ENCODE data around the gene DCST2. TPM values are rescaled to one million over a fixed set of nuclear protein-coding genes. Genes with fewer than 3 reads are reported as not detected.

Gene DCST2
- total RNA-seq, 1 donor from 2014 or later, result 2.2 TPM

DNA sequence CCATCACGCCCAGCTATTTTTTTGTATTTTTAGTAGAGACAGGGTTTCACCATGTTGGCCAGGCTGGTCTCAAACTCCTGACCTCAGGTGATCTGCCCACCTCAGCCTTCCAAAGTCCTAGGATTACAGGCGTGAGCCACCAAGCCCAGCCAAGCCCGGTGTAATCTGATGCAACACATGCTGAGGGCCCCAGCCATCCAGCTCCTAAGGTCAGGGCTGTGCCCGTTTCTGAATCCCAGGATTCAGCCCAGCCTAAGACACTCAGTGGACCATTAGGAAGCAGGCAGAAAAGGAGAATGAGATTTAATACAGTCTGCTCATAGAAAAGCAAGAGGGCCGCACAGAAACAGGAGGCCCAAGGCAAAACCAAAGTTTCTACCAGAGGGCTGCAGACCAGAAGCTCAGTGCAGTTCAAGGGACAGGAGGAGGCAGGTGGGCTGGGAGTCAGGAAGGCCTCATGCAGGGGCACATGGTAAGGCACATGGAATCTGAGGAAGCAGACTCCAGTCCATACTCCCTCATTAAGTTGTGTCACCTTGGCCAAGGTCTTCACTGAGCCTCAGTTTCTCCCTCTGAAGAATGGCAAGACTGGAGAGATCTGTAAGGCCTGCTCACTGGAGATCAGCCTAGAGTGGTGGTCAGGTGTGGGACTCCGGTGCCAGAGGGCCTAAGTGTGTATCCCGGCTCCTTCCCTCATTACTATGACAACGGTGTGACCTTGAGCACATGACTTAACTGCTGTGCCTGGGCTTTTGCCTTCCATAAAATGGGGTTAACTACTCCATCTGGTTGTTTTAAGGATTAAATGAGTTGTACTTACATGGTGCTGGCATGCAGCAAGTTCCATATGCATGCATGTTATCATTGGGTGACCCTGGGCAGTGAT is 15.1 kb upstream of the DCST2 start:
- H3K4me1 Mint-ChIP-seq (ENCODE audit: low read depth), result peaks cover 17% of the 10 kb centered on the region
- no peak for DNase-seq (ENCODE audit: low spot score, unreplicated experiment)
- H3K9me3 Mint-ChIP-seq (ENCODE audit: low read depth), result no peaks in the 10 kb centered on the region
- H3K36me3 Mint-ChIP-seq (ENCODE audit: insufficient read depth), result no peaks in the 10 kb centered on the region
- TF ChIP-seq, protein P1, sequence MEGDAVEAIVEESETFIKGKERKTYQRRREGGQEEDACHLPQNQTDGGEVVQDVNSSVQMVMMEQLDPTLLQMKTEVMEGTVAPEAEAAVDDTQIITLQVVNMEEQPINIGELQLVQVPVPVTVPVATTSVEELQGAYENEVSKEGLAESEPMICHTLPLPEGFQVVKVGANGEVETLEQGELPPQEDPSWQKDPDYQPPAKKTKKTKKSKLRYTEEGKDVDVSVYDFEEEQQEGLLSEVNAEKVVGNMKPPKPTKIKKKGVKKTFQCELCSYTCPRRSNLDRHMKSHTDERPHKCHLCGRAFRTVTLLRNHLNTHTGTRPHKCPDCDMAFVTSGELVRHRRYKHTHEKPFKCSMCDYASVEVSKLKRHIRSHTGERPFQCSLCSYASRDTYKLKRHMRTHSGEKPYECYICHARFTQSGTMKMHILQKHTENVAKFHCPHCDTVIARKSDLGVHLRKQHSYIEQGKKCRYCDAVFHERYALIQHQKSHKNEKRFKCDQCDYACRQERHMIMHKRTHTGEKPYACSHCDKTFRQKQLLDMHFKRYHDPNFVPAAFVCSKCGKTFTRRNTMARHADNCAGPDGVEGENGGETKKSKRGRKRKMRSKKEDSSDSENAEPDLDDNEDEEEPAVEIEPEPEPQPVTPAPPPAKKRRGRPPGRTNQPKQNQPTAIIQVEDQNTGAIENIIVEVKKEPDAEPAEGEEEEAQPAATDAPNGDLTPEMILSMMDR (IDR thresholded peaks at IDR 0.05; ENCODE audit: unreplicated experiment), result no peak
- H3K27me3 Mint-ChIP-seq, result peaks cover 21% of the 10 kb centered on the region
- H3K27ac Mint-ChIP-seq, result no peak overlapping the region
- no peak overlapping the region for H3K4me3 Mint-ChIP-seq (ENCODE audit: low read depth)

GRCh38 chr1:155044812-155045657 is 11.5 kb upstream of the DCST2 start:
- peak overlapping the region; percentile 73 for H3K27ac Mint-ChIP-seq
- peaks cover 12% of the 10 kb centered on the region for H3K4me1 Mint-ChIP-seq (ENCODE audit: low read depth)
- no peaks in the 10 kb centered on the region for H3K9me3 Mint-ChIP-seq (ENCODE audit: low read depth)
- H3K27me3 Mint-ChIP-seq, result peaks cover 16% of the 10 kb centered on the region
- peak; percentile 52 for DNase-seq (ENCODE audit: low spot score, unreplicated experiment)
- H3K4me3 Mint-ChIP-seq (ENCODE audit: low read depth), result no peak overlapping the region
- H3K36me3 Mint-ChIP-seq (ENCODE audit: insufficient read depth), result no peaks in the 10 kb centered on the region
- TF ChIP-seq, protein P1 (IDR thresholded peaks at IDR 0.05; ENCODE audit: unreplicated experiment), result peak; percentile 71

GRCh38 chr1:155044365-155044764 is 10.8 kb upstream of the DCST2 start:
- H3K27me3 Mint-ChIP-seq, result peaks cover 11% of the 10 kb centered on the region
- H3K36me3 Mint-ChIP-seq (ENCODE audit: insufficient read depth), result no peaks in the 10 kb centered on the region
- H3K4me3 Mint-ChIP-seq (ENCODE audit: low read depth), result no peak overlapping the region
- H3K27ac Mint-ChIP-seq, result peak overlapping the region; percentile 73
- no peak for DNase-seq (ENCODE audit: low spot score, unreplicated experiment)
- TF ChIP-seq, protein P1 (IDR thresholded peaks at IDR 0.05; ENCODE audit: unreplicated experiment), result no peak
- peaks cover 7% of the 10 kb centered on the region for H3K4me1 Mint-ChIP-seq (ENCODE audit: low read depth)
- no peaks in the 10 kb centered on the region for H3K9me3 Mint-ChIP-seq (ENCODE audit: low read depth)

DNA sequence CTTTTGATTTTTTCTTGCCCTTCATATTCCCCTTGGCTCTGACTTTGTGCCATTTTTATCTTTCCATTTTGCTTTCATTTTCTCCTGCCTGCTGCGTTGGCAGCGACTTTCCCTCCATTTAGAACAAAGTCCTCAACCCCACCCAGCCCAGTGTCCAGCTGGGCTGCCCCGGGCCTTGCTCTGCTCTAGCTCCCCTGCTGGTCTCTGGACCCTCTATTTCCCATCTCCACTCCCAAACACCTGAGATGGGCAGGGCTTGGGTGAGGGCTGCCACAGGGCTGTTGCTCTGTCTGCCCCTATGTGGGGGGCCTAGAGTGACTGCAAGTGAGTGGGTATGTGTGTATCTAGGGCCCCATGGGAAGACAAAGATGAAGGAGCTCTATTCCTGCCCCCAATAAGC is 10.2 kb upstream of the DCST2 start:
- Mint-ChIP-seq H3K27me3 (peaks cover 10% of the 10 kb centered on the region), H3K27ac (no peak overlapping the region)
- TF ChIP-seq, protein P1 (IDR thresholded peaks at IDR 0.05; ENCODE audit: unreplicated experiment), result no peak

GRCh38 chr1:155043301-155043702 is 9.7 kb upstream of the DCST2 start:
- peaks cover 10% of the 10 kb centered on the region for H3K4me1 Mint-ChIP-seq (ENCODE audit: low read depth)
- no peaks in the 10 kb centered on the region for H3K36me3 Mint-ChIP-seq (ENCODE audit: insufficient read depth)
- no peak overlapping the region for H3K27ac Mint-ChIP-seq
- H3K4me3 Mint-ChIP-seq (ENCODE audit: low read depth), result no peak overlapping the region
- H3K27me3 Mint-ChIP-seq, result peaks cover 14% of the 10 kb centered on the region
- TF ChIP-seq, protein P1 (IDR thresholded peaks at IDR 0.05; ENCODE audit: unreplicated experiment), result no peak
- no peak for DNase-seq (ENCODE audit: low spot score, unreplicated experiment)
- no peaks in the 10 kb centered on the region for H3K9me3 Mint-ChIP-seq (ENCODE audit: low read depth)

More for the DNA sequence above, 10.2 kb upstream of the DCST2 start:
- DNase-seq (ENCODE audit: low spot score, unreplicated experiment), result no peak
- Mint-ChIP-seq H3K36me3 (ENCODE audit: insufficient read depth) (no peaks in the 10 kb centered on the region), H3K9me3 (ENCODE audit: low read depth) (no peaks in the 10 kb centered on the region), H3K4me1 (ENCODE audit: low read depth) (peaks cover 7% of the 10 kb centered on the region), H3K4me3 (ENCODE audit: low read depth) (no peak overlapping the region)
